Stimulated activated naive CD8-positive, alpha-beta T cell treated with anti-CD3 and anti-CD28 coated beads, Interleukin-15, Interleukin-2, amounts not matched to agents 100 U/mL and 50 U/mL, for 24 hours (primary cell): ENCODE results near the gene PSORS1C2.
A peak's percentile ranks its signal among the peaks of the same experiment; 100 is the strongest.

ENCODE experiments used
- ATAC-seq: fragments of 150-1000 bp; cut with Tn5 transposase; one replicate; pipeline ENCODE4 v1.10.0; 2021
- DNase-seq: peaks from one replicate; pipeline ENCODE4 v3.0.0; 2021

Gene PSORS1C2

DNA sequence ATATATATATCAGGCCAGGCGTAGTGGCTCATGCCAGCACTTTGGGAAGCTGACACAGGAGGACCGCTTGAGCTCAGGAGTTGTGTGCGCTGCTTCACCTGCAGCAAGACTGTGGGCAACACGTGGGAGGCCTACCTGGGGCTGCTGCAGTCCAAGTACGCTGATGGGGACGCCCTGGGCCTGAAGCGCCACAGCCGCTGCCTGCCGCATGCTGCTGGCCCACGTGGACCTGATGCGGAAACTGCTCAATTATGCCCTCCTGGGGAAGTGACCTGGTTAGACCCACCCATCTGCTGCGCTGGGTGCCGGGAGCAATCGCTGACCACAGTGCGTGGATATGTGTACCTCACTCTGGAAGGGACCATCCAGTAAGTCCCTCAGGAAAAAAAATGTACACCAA lies 1.8 kb upstream of the PSORS1C2 start:
- no peak for DNase-seq
- no peak for ATAC-seq

DNA sequence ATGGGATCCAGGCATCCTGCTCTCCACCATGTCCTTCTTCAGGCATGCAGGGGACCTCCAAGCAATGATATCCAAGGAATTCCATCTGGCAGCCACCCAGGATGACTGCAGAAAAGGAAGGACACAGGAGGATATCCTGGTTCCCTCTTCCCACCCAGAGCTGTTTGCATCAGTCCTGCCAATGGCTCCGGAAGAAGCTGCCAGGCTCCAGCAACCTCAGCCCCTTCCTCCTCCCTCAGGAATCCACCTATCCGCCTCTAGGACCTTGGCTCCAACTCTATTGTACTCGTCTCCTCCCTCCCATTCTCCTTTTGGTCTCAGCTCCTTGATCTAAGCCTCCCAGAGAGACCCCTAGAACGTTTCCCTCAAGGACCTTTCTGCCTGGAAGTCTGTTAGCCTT lies 733 bp upstream of the PSORS1C2 start:
- ATAC-seq (no peak), DNase-seq (no peak)

DNA sequence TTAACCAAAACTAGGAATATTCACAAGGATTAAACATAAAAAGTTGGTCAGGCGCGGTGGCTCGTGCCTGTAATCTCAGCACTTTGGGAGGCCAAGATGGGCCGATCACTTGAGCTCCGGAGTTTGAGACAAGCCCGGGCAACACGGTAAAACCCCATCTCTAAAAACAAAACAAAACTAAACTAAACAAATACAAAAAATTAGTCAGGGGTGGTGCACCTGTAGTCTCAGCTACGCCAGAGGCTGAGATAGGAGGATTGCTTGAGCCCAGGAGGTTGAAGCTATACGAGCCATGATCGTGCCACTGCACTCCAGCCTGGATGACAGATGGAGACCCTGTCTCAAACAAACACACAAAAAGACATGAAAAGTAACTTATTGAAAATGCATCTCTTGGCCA lies 3.2 kb downstream of the PSORS1C2 start:
- DNase-seq, result no peak
- ATAC-seq, result no peak

DNA sequence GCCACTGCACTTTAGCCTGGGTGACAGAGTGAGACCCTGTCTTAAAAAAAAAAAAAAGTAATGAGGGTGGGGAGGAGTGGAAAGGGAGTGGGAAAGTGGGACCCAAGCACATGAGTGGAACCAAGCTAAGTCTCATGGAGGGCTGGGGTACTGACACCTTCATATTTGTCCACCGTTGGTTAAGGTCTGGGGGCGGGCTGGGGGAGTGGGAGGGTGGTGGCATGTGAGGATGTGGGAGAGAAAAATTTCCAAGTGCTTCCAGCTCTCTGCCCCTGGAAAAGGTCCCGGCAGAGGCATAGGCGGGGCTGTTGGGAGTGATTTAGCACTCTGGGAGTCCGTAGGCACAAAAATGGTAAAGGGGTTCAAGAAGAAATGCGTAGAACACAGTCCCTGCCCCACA lies 6.1 kb downstream of the PSORS1C2 start:
- DNase-seq (no peak), ATAC-seq (no peak)

DNA sequence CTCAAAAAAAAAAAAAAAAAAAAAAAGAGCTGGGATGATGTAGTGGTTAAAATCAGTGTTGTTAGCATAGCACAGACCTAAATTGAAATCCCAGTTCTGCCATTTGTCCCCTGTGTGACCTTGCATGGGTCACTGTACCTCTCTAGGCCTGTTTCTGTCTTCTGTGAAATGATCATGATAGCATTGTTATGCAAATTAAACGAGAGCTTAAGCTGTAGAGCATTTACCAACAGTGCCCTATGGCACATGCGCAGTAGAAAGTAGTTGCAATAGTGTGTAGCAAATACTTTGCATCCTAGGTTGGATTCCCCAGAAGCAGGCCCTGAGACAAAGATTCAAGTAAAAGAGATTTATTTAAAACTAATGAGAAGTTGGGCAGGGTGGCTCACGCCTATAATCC lies 7.3 kb downstream of the PSORS1C2 start:
- ATAC-seq (no peak), DNase-seq (no peak)

DNA sequence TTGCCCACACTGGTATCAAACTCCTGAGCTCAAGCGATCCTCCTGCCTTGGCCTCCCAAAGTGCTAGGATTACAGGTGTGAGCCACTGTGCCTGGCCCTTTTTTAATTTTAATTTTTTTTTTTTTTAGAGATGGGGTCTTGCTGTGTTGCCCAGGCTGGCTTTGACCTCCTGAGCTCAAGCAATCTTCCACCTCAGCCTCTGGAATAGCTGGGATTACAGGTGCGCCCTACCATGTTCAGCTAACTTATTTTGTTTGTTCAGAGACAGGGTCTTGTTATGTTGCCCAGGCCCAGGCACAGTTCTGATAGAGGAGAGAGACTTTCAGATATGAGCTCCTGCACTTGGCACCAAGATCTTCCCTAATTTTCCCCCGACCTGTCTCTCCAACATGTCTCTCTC lies 8.1 kb downstream of the PSORS1C2 start:
- DNase-seq (no peak), ATAC-seq (no peak)

DNA sequence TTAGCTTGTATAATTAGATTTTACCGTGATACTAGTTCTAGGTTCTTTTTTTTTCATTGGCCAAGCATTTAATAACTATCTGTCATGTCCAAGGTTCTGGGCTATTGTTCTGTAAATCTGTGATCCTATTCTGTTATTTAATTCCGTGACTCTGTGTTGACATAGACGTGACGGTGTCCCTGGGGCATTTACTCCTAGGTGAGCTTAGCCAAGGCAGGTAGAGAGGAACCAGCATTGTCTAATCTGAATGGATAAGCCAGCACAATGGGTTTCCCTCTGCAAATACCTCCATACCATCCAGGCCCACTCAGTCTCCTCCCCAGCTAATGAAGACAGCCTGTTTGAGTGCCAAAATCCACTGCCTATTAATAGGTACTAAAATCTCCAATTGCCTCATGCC lies 9.7 kb downstream of the PSORS1C2 start:
- no peak for ATAC-seq
- DNase-seq, result no peak

DNA sequence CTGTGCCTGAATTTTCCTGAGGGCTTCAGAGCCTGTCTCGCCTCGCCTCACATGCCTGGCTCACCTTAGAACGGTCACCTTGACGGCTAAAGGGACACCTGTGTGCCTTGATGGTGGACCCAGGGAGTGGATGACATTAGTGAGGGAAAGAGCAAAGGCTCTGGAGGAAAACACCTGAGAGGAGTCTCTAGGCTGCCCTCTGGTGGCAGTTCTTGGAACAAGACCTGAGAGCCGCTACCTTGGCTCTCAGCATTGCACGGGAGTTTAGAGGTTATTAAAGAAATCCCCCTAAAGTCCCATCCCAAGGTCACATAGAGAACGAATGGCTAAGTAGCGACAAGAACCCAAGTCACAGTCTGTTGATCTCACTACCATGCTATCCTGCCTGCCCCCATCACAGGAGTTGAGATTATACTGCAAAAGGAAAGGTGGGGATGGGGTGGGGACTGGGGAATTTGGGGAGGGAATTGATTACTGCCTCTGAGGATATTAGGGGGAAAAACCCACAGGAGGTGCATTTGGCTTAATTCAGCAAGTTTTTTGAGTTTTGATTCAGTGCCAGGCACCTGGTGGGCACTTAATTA lies 10.7 kb downstream of the PSORS1C2 start:
- DNase-seq, result peak; percentile 82
- ATAC-seq, result peak; percentile 56

DNA sequence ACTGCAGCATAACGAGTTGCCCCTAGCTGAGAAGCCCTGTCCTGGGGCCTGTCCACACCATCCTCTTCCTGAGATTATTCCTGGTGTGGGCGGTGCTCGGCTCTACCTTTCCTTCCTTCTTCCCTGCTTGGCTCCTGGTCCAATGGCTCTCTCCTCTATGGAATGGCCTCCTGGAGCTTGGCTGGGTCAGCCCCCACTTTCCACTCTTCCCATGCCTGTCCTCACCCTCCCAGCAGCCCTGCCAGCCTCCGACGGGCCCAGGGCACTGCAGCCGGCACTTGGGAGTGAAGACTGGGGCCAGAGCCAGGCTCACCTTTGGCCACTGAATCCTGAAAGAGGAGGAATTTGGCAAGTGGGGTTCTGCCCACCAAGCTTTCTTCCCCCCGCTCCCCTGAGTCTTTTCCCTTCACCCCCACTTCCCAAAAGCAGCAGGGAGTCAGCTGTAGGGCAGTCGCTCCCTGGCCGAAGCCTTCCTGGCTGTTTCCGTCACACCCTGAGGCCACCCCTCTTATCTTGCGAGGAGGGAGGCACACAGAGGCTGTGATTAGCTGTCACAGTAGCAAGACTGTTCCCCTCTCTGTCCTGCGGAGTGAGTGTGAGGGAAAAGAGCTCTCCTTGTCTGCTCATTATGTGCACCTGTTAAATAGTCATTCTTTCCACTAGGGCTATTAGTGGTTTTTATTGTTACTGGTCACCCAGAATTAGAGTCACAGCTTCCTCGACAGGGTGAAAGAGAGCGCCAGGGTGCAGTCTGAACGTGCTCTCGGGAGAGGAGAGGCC lies 12.3 kb downstream of the PSORS1C2 start:
- no peak for DNase-seq
- no peak for ATAC-seq

DNA sequence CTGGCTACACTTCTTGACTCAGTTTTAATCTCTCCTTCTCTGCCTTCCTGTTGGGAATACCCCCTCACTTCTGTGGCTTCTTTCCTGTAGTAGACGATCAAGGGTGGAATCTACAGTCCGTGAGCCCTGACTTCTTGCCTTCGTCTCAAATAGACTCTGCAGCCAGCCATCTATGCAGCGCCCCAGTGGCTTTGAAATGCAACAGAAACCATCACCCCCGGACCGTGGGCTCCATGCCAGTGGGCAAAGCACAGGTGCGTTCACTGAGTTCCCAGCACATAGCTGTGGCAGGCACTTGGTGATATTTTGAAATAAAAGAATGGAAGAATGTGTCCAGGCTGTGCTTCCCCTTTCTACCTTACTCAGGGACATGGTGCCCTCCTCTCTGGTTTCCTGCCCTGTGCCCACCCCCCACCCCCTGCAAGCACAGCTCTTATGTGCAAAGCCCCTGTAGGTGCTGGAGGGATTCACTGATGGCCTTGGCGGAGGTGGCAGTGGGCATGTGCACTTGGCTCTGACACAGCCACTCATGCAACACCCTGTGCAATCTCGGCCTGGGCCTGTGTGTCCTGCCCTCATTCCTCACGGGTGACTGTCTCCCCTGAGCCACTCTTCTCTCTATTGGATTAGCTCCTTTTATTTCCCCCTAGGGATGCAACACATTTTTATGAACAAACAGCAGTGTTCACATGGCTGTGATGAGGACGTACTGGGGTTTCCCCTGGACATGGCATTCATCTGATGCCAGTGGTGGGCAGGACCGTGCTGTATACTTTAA lies 13.1 kb downstream of the PSORS1C2 start:
- no peak for DNase-seq
- ATAC-seq, result no peak

DNA sequence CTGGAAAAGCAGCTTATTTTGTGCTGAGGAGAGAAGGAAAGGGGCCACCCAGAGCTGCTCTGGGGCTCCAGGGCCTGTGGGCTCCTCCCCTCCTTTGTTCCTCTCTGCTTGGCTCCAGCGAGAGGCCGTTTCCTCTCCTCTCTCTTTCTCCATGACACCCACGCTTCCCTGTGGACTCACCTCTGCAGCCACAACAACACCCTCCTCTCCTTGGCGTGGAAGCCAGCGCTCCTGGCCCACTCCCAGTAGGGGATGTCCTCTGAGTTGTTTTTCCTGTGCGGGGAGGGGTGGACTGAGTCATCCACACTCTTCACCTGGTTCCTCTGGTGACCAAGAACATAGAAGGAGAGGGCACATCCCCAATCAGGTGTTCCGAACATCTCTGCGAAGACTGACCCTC lies 13.7 kb downstream of the PSORS1C2 start:
- DNase-seq, result no peak
- no peak for ATAC-seq

DNA sequence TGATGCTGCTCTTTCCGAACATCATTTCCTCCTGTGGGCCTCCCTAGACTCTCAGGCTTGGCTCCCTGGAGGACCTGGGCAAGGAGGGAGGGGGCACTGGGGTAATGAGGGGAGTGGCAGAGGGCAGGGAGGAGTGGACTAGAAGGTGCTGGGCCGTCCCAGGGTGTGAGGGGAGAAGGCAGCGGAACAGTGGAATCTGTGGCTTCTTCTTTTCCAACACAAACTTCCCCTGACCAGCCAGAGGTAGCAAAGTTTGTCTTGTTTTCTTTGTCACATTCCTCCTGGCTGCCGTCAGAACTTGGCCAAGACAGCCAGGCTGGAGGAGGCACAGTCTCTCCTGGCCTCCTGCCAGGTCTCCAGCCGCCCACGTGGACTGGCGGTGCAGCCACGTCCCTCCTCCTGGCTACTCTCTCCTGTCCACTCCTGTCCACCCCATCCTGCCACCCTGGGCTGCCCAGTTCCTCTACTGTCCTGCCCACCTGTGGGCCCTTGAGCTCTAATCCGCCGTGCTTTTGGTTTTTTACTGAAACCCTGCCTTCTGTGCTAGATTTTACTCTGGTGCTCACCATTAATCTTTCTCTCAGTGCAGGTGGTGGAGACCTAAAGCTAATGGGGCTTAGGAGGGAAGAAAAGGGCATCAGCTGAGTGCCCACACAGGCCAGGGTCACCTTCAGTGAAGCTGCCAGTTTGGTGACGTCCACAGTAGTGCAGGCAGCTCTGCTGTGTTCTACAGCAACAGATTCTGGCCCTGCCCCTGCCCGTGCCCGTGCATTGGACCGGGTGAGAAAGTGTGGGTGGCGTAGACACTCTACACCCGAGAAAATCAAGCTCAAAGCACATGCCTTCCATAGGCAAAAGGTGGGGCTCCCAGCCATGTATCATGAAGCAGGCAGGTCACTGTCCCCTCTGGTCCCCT lies 15.8 kb downstream of the PSORS1C2 start:
- no peak for ATAC-seq
- DNase-seq, result no peak

DNA sequence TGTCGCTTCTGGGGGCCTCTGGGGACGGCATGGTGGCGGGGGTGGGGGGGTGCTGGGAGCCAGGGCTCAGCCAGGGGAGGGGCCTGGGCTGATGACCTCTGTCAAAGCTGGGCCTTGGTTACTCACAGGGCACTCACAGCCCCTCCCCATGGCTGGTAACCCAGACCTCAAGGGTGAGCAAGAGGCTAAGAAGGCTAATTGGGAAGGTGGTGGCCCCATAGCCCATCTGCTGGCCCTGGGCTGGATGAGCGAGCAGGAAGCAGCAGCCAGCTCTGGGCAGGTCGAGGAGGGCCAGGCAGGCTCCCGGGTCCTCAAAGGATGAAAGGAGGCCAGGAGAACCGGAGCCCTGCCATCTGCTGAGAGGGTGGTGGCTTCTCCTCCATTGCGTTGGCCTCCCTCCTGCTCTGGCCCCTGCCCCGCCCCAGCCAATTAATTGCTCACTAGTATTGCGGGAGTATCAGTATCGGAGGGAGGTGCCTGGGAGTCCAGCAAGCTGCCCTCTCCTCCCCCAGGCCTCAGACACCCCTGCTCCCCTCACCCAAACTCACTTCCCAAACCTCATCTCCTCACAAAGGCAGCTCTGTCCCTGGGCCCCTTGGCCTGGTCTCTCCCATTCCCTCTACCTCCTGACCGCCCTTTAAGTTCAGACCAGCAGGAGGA lies 17.6 kb downstream of the PSORS1C2 start:
- no peak for ATAC-seq

DNA sequence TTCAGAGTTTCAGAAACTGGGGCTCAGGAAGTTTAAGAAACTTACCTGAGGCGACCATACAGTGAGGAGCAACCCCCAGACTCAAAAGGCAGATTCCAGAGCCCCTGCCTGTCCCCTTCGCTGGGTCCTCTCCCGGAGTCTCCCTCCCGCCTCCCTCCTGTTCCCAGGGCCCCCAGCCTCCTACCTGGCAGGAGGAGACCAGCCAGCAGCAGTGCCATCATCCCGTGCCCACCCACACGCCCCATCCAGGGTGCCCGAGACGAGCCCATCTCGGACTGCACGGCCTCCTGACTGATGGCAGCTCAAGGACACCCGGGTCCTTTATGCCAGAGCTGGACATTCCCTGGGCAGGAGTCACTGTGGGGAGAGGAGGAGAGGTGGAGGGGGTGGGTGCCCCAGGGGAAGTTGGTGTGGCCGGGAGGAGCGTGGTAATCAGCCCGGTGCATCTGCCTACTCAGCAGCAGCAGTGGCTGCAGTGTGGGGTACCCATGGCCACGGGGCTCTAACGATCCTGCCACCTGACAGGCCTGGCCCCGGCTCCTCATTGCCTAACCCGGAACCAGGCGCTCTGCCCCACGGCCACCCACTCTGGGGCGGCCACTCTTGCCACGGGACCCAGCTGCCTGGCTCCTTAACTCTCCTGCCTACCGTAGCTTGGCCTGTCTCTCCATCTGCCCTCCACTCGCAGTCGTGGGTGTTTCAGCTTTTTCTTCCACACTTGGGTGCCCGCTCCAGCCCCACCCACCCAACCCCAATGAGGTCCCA lies 18.5 kb downstream of the PSORS1C2 start, which contains the start of gene CDSN:
CDSN (minus strand) TSS at position 296 of the 765 bp plus-strand sequence; CDS start at position 269, 27 bp downstream.
- DNase-seq (no peak), ATAC-seq (no peak)

More for the DNA sequence above, 17.6 kb downstream of the PSORS1C2 start:
- no peak for DNase-seq

DNA sequence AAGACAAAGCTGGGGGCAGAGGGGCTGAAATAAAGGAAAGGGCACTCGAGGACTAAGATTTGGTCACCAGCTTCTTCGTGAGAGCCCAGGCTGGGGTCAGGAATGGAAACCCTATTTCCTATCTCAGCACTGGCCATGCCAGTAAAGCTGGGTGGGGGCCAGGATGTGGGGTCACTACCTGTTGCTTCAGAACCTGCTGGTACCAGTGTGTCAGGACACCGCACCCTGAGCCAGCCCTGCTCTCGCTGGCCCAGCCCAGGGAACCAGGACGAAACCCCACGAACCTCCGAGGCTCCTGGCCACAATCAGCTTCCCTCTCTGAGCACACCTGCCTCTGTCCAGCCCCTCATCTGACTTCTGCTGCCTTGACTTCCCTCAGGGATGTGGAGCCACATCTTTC lies 20.7 kb downstream of the PSORS1C2 start:
- ATAC-seq (no peak), DNase-seq (no peak)

DNA sequence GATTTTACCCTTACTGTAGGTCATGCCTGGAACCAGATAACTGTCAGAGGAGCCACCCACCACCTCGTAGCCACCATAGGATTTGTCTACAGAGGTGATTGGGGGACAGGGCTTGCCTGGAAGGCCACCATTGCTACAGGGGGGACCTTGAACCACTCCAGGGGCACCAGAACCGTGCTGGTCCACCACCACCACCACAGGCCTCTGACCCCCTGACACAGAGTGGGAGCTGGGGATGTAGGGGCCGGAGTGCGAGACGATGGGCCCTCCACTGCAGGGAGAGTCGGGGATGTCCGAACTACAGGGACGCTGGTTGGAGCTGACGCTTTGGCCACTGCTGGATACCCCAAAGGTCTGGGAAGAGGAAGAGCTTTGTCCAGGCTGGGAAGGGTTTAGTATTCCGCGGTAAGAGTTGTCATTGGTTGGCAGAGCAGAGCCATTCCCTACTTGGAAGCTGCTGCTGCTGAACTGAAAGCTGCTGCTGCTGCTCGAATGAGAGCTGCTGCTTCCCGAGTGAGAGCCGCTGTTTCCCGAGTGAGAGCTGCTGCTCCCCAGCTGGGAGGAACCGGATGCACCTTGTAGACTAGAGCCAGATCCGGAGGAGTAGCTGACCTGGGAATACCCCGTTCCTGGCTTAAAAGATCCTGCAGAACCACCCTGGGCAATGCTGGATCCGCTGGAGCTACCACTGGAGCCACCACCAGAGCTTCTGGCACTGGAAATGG lies 22.0 kb downstream of the PSORS1C2 start:
- DNase-seq (no peak), ATAC-seq (no peak)

DNA sequence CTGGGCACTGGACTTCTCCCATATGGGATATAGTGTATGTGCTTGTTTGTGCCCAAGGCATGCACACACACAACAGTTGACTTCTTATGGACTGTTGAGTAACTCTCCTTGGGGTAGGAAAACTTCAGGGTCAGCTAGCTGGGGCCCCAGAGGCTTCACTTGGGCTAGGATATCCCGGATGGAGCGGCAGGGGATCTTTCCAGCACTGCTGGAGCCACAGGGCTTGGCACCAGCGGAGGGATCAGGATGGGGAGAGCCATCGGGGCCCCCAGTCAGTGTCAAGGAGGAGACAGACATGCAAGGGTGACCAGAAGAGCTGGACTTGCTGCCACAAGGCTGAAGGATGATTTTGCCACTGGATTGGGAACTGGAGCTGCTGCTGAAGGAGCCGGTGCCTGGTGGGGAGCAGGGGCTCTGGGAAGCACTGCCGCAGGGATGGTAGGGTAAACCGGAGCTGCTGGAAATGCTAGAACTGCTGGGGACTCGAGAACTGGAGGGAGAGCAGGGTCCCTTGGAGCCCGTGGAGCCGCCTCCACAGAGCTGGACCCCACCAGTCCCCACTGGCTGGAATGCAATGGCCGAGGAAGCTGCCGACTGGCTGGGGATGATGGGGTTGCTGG lies 22.8 kb downstream of the PSORS1C2 start:
- ATAC-seq, result no peak
- DNase-seq, result no peak

DNA sequence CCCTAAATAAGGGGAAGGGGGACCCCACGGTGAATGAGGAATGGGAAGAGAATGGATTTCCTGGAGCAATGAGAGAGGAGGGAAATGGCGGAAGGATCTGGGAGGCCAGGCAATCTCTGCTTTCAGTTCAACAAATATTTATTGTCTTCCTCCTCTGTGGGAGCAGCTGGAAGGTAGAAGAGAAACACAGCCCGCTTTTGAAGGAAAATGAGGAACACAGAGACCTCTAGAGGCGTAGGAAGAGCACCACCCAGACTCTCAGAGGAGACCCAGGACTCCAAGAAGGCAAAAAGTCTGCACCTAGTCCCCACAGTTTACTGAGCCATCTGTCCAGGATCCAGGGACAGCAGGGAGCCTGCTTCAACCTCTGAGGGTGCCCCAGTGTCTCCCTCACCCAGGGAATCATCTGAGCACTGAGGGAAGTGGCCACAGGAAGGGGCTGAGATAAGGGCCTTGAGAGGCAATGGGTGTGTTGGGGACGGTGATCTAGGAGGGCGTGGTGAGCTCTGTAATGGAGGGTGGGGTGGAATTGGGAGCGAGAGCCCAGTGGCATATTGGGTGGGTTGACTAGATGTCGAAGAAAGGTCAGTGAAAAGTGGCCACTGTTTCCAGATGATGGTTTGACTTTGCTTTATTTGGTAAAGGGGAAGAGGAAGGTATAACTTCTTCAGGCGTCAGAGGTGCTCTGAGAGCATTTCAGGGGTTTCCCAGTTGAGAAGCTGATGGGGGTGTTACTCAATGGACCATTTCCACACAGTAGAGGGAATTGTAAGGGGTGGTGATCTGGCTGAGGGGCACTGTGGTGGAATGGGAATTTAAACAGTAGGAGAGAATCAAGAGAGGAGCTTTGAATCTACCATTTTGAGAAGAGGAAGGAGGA lies 23.7 kb downstream of the PSORS1C2 start:
- ATAC-seq, result no peak
- DNase-seq, result no peak

DNA sequence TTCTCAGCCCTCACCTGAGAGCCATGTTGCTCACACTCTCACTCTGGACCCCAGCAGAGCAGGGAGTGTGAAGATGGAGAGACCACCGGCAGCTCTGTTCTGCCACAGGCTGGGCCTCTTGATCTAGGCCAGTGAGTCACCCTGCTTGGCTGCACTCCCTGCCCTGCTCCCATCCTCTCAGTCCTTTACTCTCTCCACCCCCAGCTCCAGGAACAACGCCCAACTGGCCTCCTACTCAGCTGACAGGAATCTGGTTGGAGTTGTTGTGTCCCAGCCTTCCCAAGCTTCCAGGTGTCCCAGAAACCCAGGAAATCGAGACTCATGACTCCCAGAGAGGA lies 24.4 kb downstream of the PSORS1C2 start, which contains the start of gene PSORS1C1:
PSORS1C1 (plus strand) TSS at position 260 of the 338 bp plus-strand sequence. CDS start 14,833 bp downstream, outside the sequence.
- ATAC-seq, result no peak

More for the DNA sequence above, 24.4 kb downstream of the PSORS1C2 start, which contains the start of gene PSORS1C1:
- DNase-seq, result no peak
